NCI-H82 treated with DMSO at 0.1 percent for 48 hours (cell line): ENCODE data around the gene CENPS.
"Not testable (repeated sequence)": the region's sequence is repeated elsewhere in the genome, so short reads cannot be mapped to it uniquely, and the experiment has no call there.

ENCODE experiments used
- DNase-seq: peaks from one replicate; lab custom pipeline; 2025; ENCODE audit not compliant: unreplicated experiment; lab: John Stamatoyannopoulos, UW

Gene CENPS

GRCh38 chr1:10418741-10419140, 11.5 kb upstream of the CENPS start:
- DNase-seq: not testable (repeated sequence)

- no peak for DNase-seq
Measured at GRCh38 chr1:10419351-10419750, 10.9 kb upstream of the CENPS start.

GRCh38 chr1:10421637-10422036, 8.6 kb upstream of the CENPS start:
- DNase-seq: no peak

- no peak for DNase-seq
Measured at GRCh38 chr1:10424034-10424433, 6.2 kb upstream of the CENPS start.

DNA sequence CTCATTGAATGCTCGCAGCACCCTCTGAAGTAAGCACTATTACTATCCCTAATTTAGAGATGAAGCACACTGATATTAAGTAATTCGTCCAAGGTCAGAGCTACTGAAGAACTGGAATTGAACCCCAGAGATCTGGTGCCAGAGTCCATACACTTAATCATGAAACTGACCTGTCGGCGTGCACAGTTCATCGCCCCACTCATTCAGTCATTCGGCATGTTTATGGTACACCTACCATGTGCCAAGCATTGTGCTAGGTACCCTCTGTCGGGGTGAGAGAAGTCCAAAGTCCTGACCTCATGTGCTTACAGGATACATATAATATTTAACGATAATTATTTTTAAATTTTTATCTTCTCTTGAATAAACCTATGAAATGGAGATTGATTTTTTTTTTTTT, 5.6 kb upstream of the CENPS start:
- DNase-seq: no peak

- DNase-seq: not testable (repeated sequence)
Measured at GRCh38 chr1:10425826-10426534, 4.3 kb upstream of the CENPS start.

DNA sequence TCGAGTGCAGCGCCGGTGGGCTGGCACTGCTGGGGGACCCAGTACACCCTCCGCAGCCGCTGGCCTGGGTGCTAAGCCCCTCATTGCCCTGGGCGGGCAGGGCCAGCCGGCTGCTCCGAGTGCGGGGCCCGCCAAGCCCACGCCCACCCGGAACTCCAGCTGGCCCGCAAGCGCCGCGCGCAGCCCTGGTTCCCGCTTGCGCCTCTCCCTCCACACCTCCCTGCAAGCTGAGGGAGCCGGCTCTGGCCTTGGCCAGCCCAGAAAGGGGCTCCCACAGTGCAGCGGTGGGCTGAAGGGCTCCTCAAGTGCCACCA, 3.7 kb upstream of the CENPS start:
- not testable (repeated sequence) for DNase-seq

GRCh38 chr1:10428984-10429383, 1.2 kb upstream of the CENPS start:
- DNase-seq: no peak

- no peak for DNase-seq
Measured at GRCh38 chr1:10429868-10430215, 391 bp upstream of the CENPS start.

DNA sequence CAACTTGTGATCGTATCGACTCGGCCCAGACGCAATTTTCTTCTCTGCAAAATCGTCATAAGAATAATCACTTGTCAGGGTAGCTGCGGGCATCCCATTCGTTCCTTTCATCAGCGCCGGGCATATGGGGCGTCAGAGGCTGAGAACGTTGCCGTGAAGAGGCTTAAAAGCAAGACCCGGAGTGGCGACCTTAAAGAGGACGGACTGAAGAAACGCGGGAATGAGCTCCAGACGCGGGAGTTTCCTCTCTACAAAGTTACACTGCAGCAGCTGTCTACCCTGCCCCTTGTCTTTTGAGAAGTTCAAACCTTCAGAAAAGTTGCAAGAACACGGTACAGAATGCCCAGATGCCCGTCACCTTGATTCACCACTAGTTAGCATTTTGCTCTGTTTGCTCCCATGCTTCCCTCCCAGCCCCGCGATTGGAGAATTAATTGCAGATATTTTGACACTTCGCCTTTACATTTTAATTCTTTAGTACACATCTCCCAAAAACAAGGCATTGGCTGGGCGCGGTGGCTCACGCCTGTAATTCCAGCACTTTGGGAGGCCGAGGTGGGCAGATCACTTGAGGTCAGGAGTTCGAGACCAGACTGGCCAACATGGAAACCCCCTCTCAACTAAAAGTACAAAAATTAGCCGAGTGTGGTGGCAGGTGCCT, 967 bp downstream of the CENPS start:
- no peak for DNase-seq

DNA sequence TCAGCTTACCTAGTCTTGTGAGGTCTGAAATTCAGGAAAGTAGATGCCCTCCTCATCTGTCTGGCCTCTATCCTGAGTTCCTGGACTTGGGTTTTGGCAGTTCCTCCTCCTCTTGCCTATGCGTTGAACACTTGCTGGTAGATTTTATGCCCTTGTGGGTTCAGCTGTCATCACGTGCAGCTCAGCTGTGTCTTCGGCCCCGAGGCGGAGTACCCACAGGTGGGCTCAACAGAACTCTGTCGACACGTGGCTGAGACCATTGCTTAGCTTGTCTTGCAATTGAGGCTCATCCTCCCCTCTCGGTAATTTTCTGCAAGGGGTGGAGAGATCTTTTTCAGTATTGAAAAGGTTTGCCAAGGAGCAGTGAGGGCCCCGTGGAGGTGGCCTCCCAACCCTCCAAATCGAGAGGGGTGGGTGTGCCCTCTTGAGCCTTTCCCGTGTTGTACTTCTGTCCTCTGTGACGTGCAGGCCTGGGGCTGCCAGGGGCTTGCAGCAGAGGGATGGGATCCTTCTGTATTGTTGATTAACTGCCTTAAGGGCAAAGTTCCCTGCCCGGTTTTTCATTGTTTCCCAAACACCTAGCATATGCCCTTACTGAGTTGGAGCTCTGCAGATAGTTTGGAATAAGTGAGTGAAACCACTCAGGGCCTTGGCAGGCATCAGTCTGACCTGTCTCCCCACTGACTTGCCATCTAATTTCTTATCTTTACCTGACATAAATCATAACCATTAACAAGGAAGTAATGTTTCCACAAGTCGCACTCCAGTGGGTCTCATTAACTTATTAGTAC, 2.9 kb downstream of the CENPS start:
- DNase-seq: no peak

GRCh38 chr1:10433790-10434189, 3.6 kb downstream of the CENPS start:
- no peak for DNase-seq

GRCh38 chr1:10434590-10434989, 4.4 kb downstream of the CENPS start:
- no peak for DNase-seq

DNA sequence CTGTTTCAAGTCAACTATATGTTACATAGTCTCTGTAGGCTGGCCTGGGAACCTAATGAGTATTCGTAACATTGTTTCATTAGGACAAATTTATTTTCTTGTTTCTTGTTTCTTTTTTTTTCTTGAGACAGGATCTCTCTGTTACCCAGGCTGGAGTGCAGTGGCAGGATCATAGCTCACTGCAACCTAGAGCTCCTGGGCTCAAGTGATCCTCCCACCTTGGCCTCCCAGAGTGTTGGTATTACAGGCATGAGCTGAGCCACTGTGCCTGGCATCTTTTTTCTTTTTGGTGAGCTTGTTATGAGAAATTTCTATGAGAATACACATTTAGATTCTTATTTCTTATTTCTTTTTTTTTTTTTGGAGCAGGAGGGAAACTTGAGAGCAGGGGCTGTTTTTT, 6.8 kb downstream of the CENPS start:
- no peak for DNase-seq

GRCh38 chr1:10438677-10439163, 8.5 kb downstream of the CENPS start:
- DNase-seq: no peak

DNA sequence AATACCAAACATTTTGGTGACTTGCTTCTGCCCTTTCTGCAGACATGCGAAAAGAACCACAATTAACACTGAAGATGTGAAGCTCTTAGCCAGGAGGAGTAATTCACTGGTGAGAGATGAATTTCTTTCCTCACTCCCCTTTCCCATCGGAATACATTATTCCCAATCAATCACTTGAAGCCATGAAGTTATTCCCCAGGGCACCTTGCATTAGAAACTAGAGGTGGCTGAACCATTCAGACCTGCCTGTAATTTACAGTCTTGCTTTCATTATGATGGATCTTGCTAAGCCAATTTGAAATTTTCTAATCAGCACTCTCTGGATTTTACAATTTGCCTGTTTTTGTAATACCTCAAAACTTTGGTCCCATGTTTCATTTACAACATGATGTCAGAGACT, 10.1 kb downstream of the CENPS start:
- DNase-seq: no peak

GRCh38 chr1:10440794-10441193, 10.6 kb downstream of the CENPS start:
- DNase-seq: no peak

DNA sequence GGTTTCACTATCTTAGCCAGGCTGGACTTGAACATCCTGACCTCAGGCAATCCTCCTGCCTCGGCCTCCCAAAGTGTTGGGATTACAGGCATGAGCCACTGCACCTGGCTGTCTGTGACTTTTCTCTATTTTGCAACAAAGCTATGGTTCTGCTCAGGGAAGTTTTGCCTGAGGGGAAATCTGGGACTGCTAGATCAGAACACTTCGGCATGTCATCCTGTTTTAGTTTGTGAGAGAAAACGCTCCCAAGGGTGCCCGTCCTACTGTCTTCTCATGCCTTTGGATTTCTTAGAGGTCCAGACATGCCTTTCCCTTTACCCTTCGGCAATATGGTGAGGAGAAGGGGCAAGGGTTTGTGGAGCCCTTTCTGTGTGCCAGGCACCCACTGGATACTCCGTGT, 14.0 kb downstream of the CENPS start:
- DNase-seq: no peak

DNA sequence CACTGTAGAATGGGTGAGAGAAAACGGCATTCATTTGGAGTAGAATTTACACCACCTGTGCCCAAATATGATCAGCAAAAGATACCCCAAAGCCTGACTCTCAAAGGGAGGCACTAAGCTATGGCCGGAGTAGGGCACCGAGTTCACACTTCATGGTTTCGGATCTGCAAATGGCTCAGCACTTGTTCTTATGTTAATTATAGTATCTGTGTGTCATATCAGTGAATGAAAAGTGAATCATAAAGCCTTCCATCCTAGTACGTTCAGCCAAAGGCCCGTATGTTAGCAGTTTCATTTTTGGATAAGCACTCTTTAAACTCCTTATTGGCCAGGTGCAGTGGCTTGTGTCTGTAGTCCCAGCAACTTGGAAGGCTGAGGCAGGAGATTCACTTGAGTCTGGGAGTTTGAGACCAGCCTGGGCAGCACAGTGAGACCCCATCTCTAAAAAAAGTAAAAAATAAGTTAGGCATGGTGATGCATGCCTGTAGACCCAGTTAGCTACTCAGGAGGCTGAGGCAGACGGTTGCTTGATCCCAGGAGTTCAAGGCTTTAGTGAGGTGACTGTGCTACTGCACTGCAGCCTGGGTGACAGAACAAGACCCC, 14.7 kb downstream of the CENPS start:
- DNase-seq: no peak

GRCh38 chr1:10446790-10447422, 16.7 kb downstream of the CENPS start:
- DNase-seq: no peak

DNA sequence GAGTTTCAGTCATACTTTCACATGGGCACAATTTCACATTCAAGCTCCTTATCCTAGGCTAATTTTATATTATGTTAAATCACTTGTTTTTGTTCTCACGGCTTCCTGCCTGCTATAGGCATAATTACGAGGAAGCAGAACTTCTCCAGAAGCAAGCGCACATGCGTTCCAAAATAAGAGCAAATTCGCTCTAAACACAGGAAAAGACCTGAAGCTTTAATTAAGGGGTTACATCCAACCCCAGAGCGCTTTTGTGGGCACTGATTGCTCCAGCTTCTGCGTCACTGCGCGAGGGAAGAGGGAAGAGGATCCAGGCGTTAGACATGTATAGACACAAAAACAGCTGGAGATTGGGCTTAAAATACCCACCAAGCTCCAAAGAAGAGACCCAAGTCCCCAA, 19.5 kb downstream of the CENPS start, which contains the start of gene CORT:
Gene CORT, plus strand, starts transcription at position 281 of the 400 bp plus-strand sequence. CDS start 193 bp downstream, outside the sequence.
- DNase-seq: no peak
